Lower lobe of right lung (tissue), 2 donors: ENCODE data around the gene EXOC4. TPM values are rescaled to one million over a fixed set of nuclear protein-coding genes. Genes with fewer than 3 reads are reported as not detected.
"Not testable (repeated sequence)": the region's sequence is repeated elsewhere in the genome, so short reads cannot be mapped to it uniquely, and the experiment has no call there.

Experiments used
- ATAC-seq, 2 donors: fragments of 200-7000 bp; cut with Tn5 transposase; one replicate each; pipeline ENCODE4 v1.9.1; 2020 to 2022; ENCODE audit warnings: mild to moderate bottlenecking in 2 of 2, moderate library complexity in 2 of 2
- DNase-seq: peaks from one replicate; pipeline ENCODE4 v3.0.0-alpha.2; 2020
- H3K27ac ChIP-seq: fragments of 200-600 bp; one replicate; pipeline ENCODE4 v1.8.0; 2022
- H3K27me3 ChIP-seq: fragments of 200-600 bp; one replicate; pipeline ENCODE4 v1.8.0; 2022; ENCODE audit warnings: low read depth
- H3K36me3 ChIP-seq: fragments of 200-600 bp; one replicate; pipeline ENCODE4 v1.8.0; 2022; ENCODE audit warnings: mild to moderate bottlenecking
- H3K4me1 ChIP-seq: fragments of 200-600 bp; one replicate; pipeline ENCODE4 v1.8.0; 2022
- H3K4me3 ChIP-seq: fragments of 200-600 bp; one replicate; pipeline ENCODE4 v1.8.0; 2022; ENCODE audit warnings: mild to moderate bottlenecking
- H3K9me3 ChIP-seq: fragments of 200-600 bp; one replicate; pipeline ENCODE4 v1.8.0; 2022
- intact Hi-C: fragments of 100-400 bp; cut with DNase I; formaldehyde crosslinking; loops from one replicate; pipeline ENCODE4 v1.11.0; 2022
- total RNA-seq: library from RNA; stranded (reverse); fragmentation: NEBNext Ultra II Directional; extraction: Animal tissue kit (Norgen Biotek cat#: 25700); gene quantifications from one replicate; pipeline ENCODE4 v1.2.1, GENCODE V29; 2021
- TF ChIP-seq, protein P1 (sequence below): fragments of 200-600 bp; IDR thresholded peaks from one replicate; pipeline ENCODE4 v1.8.0; 2022; ENCODE audit warnings: antibody characterized with exemption, mild to moderate bottlenecking
- donor health status: DM: no; HTN: yes; CAD: no; lungs with severe emphysema.

The EXOC4 gene
- total RNA-seq, 1 donor from 2014 or later, result 80.2 TPM

DNA sequence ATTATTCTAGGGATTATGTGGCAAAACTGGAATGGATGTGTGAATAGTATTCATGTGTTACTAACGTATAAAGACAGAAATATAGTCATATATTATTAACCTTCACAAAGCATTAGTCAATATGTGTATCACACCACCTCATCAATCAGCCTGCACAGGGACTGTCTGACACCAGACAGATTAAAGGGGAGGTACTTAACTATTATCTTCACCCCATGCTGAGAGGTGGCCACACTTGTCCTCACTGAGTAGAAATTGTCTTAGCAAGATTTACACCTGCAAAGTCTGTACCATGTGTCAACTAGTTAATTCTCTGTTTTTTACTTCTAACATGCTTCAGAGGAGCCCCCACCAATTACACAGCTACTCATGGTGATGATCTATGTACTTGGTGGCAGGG is 727.9 kb downstream of the EXOC4 start:
- no peak for ATAC-seq
- intact Hi-C loops, result no loop called here
- peaks cover 6% of the 10 kb centered on the region for H3K4me1 ChIP-seq

DNA sequence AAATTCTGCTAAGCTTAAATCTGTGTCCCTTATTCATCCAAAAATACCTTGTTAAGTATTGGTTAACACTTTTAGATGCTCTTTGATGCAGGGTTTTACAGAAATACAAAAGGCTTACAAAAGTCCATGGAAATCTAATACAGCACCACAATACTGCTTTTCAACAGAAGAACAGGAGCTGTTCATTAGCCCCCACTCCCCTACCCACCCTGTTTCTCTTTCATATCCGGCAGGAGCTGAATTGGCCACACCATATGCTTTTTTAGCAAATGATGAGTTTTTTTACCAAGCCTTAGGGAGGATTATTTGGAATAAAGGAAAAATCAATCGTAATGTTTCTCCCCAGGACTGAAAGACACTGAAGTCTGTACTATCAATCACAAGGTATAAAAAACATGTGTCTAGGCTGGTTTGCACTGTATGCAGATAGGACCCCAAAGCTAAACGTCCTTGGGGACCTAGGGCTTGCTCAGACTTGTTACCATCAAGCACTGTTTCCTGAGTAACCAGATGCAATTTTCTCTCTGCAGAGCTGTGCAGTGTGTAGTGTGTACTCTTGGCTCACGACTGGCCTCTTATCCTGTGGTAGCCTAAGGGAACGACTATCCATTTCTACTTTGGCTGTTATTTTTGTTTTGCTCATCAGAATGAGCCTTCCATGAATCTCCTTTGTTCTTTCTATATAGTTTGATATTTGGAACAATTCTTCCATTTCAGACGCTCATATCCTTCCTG is 731.0 kb downstream of the EXOC4 start:
- Histone ChIP-seq H3K36me3 (no peaks in the 10 kb centered on the region), H3K9me3 (no peaks in the 10 kb centered on the region), H3K27me3 (no peaks in the 10 kb centered on the region), H3K4me3 (no peak overlapping the region), H3K4me1 (no peaks in the 10 kb centered on the region), H3K27ac (no peak overlapping the region)
- DNase-seq (no peak), ATAC-seq (no peak)
- intact Hi-C loops, result no loop called here
- TF ChIP-seq, protein P1, sequence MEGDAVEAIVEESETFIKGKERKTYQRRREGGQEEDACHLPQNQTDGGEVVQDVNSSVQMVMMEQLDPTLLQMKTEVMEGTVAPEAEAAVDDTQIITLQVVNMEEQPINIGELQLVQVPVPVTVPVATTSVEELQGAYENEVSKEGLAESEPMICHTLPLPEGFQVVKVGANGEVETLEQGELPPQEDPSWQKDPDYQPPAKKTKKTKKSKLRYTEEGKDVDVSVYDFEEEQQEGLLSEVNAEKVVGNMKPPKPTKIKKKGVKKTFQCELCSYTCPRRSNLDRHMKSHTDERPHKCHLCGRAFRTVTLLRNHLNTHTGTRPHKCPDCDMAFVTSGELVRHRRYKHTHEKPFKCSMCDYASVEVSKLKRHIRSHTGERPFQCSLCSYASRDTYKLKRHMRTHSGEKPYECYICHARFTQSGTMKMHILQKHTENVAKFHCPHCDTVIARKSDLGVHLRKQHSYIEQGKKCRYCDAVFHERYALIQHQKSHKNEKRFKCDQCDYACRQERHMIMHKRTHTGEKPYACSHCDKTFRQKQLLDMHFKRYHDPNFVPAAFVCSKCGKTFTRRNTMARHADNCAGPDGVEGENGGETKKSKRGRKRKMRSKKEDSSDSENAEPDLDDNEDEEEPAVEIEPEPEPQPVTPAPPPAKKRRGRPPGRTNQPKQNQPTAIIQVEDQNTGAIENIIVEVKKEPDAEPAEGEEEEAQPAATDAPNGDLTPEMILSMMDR, result no peak

More for the DNA sequence above, 727.9 kb downstream of the EXOC4 start:
- Histone ChIP-seq H3K9me3 (no peaks in the 10 kb centered on the region), H3K36me3 (no peaks in the 10 kb centered on the region), H3K4me3 (no peak overlapping the region), H3K27ac (no peak overlapping the region), H3K27me3 (no peaks in the 10 kb centered on the region)
- no peak for DNase-seq
- TF ChIP-seq, protein P1, result no peak

DNA sequence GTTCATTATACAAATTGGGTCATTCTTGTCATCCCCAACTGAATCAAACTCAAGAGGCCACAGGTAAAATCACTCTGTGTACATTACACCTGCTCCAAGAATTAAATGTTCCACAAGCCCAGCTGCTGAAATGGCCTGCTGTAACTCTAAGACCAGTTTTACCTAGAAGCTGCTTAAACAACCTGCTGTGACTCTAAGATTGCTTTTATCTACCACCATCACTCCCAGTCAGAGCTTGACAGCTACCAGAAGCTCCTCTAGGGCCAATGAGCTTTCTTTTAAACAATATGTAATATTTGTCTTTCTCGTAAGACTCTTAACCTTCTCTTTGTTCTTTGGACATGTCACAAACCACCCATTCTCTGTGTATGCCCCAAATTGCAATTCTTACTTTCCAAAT is 732.4 kb downstream of the EXOC4 start:
- Histone ChIP-seq H3K9me3 (no peaks in the 10 kb centered on the region), H3K4me1 (no peaks in the 10 kb centered on the region)
- TF ChIP-seq, protein P1, result no peak

DNA sequence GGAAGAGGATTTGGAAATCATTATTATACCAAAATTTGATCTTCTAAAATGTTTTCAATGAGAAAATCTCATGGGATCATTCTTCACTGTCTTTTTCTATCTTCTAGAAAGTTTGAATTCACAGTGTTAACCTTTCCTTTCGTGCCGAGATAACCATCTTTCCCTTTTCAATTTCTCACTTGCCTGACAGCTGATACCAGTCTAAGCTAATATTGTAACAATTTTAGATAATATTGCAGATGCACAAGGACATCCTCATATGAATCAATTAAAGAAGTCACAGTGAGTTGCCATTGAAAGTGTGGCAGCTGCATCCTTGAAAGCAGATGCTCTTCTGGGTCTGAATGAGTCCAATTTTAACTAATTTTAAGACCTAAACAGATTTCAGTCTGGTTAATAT is 734.7 kb downstream of the EXOC4 start:
- H3K9me3 ChIP-seq, result no peaks in the 10 kb centered on the region
- TF ChIP-seq, protein P1, result no peak
- H3K4me3 ChIP-seq, result no peak overlapping the region
- DNase-seq, result no peak
- H3K4me1 ChIP-seq, result no peaks in the 10 kb centered on the region
- intact Hi-C loops, result no loop called here
- H3K36me3 ChIP-seq, result no peaks in the 10 kb centered on the region
- ATAC-seq, result no peak
- H3K27ac ChIP-seq, result no peak overlapping the region
- H3K27me3 ChIP-seq, result no peaks in the 10 kb centered on the region

More for the DNA sequence above, 732.4 kb downstream of the EXOC4 start:
- Histone ChIP-seq H3K4me3 (no peak overlapping the region), H3K27ac (no peak overlapping the region), H3K36me3 (no peaks in the 10 kb centered on the region), H3K27me3 (no peaks in the 10 kb centered on the region)
- intact Hi-C loops, result no loop called here
- ATAC-seq (no peak), DNase-seq (no peak)

DNA sequence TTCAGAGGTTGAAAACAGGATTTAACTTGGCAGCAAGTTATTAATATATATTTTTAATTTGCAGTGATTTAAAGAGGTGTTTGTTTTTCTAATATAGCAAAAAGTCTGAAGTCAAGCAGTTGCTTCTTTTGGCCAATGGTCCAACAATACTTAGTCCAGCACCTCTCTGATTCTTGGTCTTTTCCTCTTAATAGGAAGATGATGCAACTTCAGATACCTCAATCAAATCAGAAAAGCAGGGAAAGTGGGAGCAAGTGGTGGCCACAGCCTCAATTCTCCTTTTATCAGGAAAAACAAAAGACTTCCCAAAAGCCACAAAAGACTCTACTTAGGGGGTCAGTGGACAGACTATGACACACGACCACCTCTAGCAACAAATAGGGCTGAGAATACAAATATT is 740.7 kb downstream of the EXOC4 start:
- H3K27ac ChIP-seq, result no peak overlapping the region
- no peaks in the 10 kb centered on the region for H3K27me3 ChIP-seq
- ATAC-seq (no peak), DNase-seq (no peak)
- TF ChIP-seq, protein P1, result no peak
- H3K4me3 ChIP-seq, result no peak overlapping the region
- H3K4me1 ChIP-seq, result no peaks in the 10 kb centered on the region
- H3K9me3 ChIP-seq, result no peaks in the 10 kb centered on the region
- peaks cover 7% of the 10 kb centered on the region for H3K36me3 ChIP-seq
- intact Hi-C loops, result no loop called here

DNA sequence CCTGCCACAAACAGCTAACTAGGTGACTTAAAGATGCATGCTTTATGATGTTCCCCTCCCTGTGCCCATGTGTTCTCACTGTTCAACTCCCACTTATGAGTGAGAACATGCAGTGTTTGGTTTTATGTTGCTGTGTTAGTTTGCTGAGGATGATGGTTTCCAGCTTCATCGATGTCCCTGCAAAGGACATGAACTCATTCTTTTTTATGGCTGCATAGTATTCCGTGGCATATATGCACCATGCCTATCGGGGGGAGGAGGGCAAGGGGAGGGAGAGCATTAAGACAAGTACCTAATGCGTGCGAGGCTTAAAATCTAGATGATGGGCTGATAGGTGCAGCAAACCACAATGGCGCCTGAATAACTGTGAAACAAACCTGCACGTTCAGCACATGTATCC is 741.2 kb downstream of the EXOC4 start:
- H3K9me3 ChIP-seq, intact Hi-C loops, H3K36me3 ChIP-seq, H3K27ac ChIP-seq, H3K27me3 ChIP-seq, DNase-seq, ATAC-seq, H3K4me3 ChIP-seq, H3K4me1 ChIP-seq: not testable (repeated sequence)
